Measurements from ENCODE around the gene ADGRB3.
A peak's percentile ranks its signal among the peaks of the same experiment; 100 is the strongest.

The ADGRB3 gene

GRCh38 chr6:68709091-68709490, 74.0 kb downstream of the ADGRB3 start:
- Histone ChIP-seq H3K9me3 (ENCODE audit: control insufficient read depth in 1 of 2, low read length in 2 of 2) (no peaks in the 10 kb centered on the region), H3K27ac (ENCODE audit: low read length) (no peak overlapping the region), H3K4me3 (ENCODE audit: low read depth in 1 of 2, low read length in 2 of 2) (no peak overlapping the region), H3K36me3 (ENCODE audit: control insufficient read depth in 1 of 2, insufficient read depth in 2 of 2, low read length in 2 of 2) (no peaks in the 10 kb centered on the region), H3K4me1 (ENCODE audit: control insufficient read depth in 1 of 2, insufficient read depth in 2 of 2, low read length in 2 of 2) (no peaks in the 10 kb centered on the region), H3K27me3 (ENCODE audit: low read depth, low read length) (no peaks in the 10 kb centered on the region)

- H3K27ac ChIP-seq (ENCODE audit: low read length): no peak overlapping the region
- H3K4me3 ChIP-seq (ENCODE audit: low read depth in 1 of 2, low read length in 2 of 2): no peak overlapping the region
- H3K4me1 ChIP-seq (ENCODE audit: control insufficient read depth in 1 of 2, insufficient read depth in 2 of 2, low read length in 2 of 2): no peaks in the 10 kb centered on the region
- no peaks in the 10 kb centered on the region for H3K9me3 ChIP-seq (ENCODE audit: control insufficient read depth in 1 of 2, low read length in 2 of 2)
- H3K27me3 ChIP-seq (ENCODE audit: low read depth, low read length): no peaks in the 10 kb centered on the region
- no peaks in the 10 kb centered on the region for H3K36me3 ChIP-seq (ENCODE audit: control insufficient read depth in 1 of 2, insufficient read depth in 2 of 2, low read length in 2 of 2)
These were observed 74.8 kb downstream of the ADGRB3 start for GRCh38 chr6:68709882-68710281.

GRCh38 chr6:68710496-68710895, 75.4 kb downstream of the ADGRB3 start:
- no peaks in the 10 kb centered on the region for H3K4me1 ChIP-seq (ENCODE audit: control insufficient read depth in 1 of 2, insufficient read depth in 2 of 2, low read length in 2 of 2)
- no peaks in the 10 kb centered on the region for H3K36me3 ChIP-seq (ENCODE audit: control insufficient read depth in 1 of 2, insufficient read depth in 2 of 2, low read length in 2 of 2)
- H3K27ac ChIP-seq (ENCODE audit: low read length): no peak overlapping the region
- H3K27me3 ChIP-seq (ENCODE audit: low read depth, low read length): no peaks in the 10 kb centered on the region
- H3K9me3 ChIP-seq (ENCODE audit: control insufficient read depth in 1 of 2, low read length in 2 of 2): no peaks in the 10 kb centered on the region
- no peak overlapping the region for H3K4me3 ChIP-seq (ENCODE audit: low read depth in 1 of 2, low read length in 2 of 2)

DNA sequence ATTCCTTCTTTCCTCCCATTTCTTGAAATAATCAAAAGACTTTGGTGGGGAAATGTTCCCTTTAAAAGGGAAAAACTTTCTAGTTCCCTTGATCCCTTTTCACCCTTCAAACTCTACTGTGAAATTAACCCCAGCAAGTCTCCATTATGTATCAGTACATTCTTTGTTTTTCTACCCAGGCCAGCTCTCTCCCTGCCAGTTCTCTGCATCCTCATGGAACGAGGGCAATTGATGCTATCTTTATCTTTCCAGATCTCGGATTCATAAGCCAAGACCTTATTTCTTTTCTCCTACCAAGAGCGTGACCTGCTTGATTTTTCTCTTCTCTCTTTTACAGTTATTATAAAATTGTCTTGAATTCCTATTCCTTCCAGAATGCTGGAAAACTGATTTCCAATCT, 75.8 kb downstream of the ADGRB3 start:
- Histone ChIP-seq H3K9me3 (ENCODE audit: control insufficient read depth in 1 of 2, low read length in 2 of 2) (no peaks in the 10 kb centered on the region), H3K27me3 (ENCODE audit: low read depth, low read length) (no peaks in the 10 kb centered on the region), H3K4me1 (ENCODE audit: control insufficient read depth in 1 of 2, insufficient read depth in 2 of 2, low read length in 2 of 2) (no peaks in the 10 kb centered on the region), H3K36me3 (ENCODE audit: control insufficient read depth in 1 of 2, insufficient read depth in 2 of 2, low read length in 2 of 2) (no peaks in the 10 kb centered on the region), H3K27ac (ENCODE audit: low read length) (no peak overlapping the region), H3K4me3 (ENCODE audit: low read depth in 1 of 2, low read length in 2 of 2) (no peak overlapping the region)

- Histone ChIP-seq H3K27me3 (ENCODE audit: low read depth, low read length) (no peaks in the 10 kb centered on the region), H3K4me3 (ENCODE audit: low read depth in 1 of 2, low read length in 2 of 2) (no peak overlapping the region), H3K9me3 (ENCODE audit: control insufficient read depth in 1 of 2, low read length in 2 of 2) (no peaks in the 10 kb centered on the region), H3K4me1 (ENCODE audit: control insufficient read depth in 1 of 2, insufficient read depth in 2 of 2, low read length in 2 of 2) (no peaks in the 10 kb centered on the region), H3K27ac (ENCODE audit: low read length) (no peak overlapping the region), H3K36me3 (ENCODE audit: control insufficient read depth in 1 of 2, insufficient read depth in 2 of 2, low read length in 2 of 2) (no peaks in the 10 kb centered on the region)
These were observed 76.4 kb downstream of the ADGRB3 start for GRCh38 chr6:68711386-68712000.

GRCh38 chr6:68716620-68717019, 81.5 kb downstream of the ADGRB3 start:
- Histone ChIP-seq H3K4me3 (ENCODE audit: low read depth in 1 of 2, low read length in 2 of 2) (no peak overlapping the region), H3K4me1 (ENCODE audit: control insufficient read depth in 1 of 2, insufficient read depth in 2 of 2, low read length in 2 of 2) (no peaks in the 10 kb centered on the region), H3K36me3 (ENCODE audit: control insufficient read depth in 1 of 2, insufficient read depth in 2 of 2, low read length in 2 of 2) (no peaks in the 10 kb centered on the region), H3K27me3 (ENCODE audit: low read depth, low read length) (no peaks in the 10 kb centered on the region), H3K27ac (ENCODE audit: low read length) (no peak overlapping the region), H3K9me3 (ENCODE audit: control insufficient read depth in 1 of 2, low read length in 2 of 2) (no peaks in the 10 kb centered on the region)

DNA sequence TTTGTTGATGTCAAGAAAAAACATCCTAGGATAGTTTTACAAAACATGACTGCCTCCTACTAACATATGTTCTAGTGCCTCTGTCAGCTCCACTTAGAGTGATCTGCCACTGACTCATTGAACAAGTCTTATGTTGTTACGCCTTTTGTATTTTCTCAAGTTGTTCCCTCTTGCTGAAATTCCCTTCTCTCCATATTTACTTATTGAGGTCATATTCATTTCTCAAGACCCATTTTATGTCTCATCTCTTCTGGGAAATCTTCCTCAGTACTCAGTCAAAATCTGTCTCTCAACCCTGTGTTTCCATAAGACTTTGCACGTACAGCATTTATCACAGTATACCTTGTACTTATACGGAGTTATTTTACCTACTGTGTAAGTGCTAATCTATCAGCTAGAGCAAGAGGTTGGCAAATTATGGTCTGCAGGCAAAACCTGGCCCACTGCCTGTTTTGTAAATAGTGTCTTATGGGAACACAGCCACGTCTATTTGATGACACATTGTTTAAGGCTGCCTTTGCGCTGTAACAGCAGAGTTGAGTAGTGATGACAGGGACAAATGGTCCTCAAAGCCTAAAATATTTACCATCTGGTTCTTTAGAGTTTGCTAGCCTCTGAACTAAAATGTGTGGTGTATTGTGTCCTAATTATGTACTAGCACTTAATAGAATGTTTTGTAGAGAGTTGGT, 83.4 kb downstream of the ADGRB3 start:
- no peak overlapping the region for H3K4me3 ChIP-seq (ENCODE audit: low read depth in 1 of 2, low read length in 2 of 2)
- no peaks in the 10 kb centered on the region for H3K36me3 ChIP-seq (ENCODE audit: control insufficient read depth in 1 of 2, insufficient read depth in 2 of 2, low read length in 2 of 2)
- no peaks in the 10 kb centered on the region for H3K4me1 ChIP-seq (ENCODE audit: control insufficient read depth in 1 of 2, insufficient read depth in 2 of 2, low read length in 2 of 2)
- peak overlapping the region; percentile 30 for H3K27ac ChIP-seq (ENCODE audit: low read length)
- H3K27me3 ChIP-seq (ENCODE audit: low read depth, low read length): no peaks in the 10 kb centered on the region
- H3K9me3 ChIP-seq (ENCODE audit: control insufficient read depth in 1 of 2, low read length in 2 of 2): no peaks in the 10 kb centered on the region

DNA sequence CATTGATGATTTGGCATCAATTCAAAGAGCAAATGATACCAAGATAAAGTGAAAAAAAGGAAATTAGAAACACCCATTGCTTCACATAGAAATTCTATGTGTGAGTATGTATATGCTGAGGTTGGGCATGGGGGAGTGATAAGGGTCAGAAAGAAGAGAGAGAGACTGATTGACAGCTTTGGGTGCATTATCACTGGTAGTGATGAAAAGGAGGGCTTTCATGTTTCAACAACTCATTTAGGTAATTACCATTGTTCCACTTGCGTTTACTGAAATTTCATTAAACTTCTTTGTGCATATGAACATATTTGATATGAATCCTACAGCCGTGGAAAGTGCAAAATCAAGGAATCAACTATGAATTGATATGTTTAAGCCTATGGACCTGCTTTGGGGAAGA, 84.7 kb downstream of the ADGRB3 start:
- Histone ChIP-seq H3K36me3 (ENCODE audit: control insufficient read depth in 1 of 2, insufficient read depth in 2 of 2, low read length in 2 of 2) (no peaks in the 10 kb centered on the region), H3K27ac (ENCODE audit: low read length) (no peak overlapping the region), H3K9me3 (ENCODE audit: control insufficient read depth in 1 of 2, low read length in 2 of 2) (no peaks in the 10 kb centered on the region), H3K4me1 (ENCODE audit: control insufficient read depth in 1 of 2, insufficient read depth in 2 of 2, low read length in 2 of 2) (no peaks in the 10 kb centered on the region), H3K4me3 (ENCODE audit: low read depth in 1 of 2, low read length in 2 of 2) (no peak overlapping the region), H3K27me3 (ENCODE audit: low read depth, low read length) (no peaks in the 10 kb centered on the region)

DNA sequence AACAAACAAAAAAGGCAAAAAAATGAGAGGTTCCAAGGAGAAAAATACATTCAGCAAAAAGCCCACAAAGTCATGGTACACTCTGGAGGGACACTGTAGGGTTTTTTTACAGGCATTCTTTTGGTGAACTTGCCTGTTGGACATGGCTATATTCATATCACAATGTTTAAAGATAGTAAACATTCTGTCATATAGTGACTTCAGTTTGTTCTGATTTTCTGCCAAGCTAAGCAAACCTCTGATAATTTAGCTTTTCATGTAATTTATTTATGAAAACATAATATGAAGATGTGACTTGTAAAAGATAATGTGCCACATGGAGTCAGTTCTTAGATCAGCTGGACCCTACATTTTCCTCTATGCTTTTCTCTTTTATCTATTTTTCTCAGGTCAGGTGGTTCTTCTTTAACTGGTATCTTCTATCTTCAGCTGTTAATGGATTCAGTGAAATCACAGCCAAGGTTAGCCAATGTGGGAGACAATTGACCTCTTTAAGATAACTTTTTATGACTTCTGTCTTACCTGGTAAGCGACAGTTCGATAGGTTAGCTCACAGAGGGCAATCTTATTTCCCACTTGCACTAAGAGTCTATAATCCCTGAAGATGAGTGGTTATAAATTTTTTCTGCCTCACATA, 87.9 kb downstream of the ADGRB3 start:
- no peaks in the 10 kb centered on the region for H3K36me3 ChIP-seq (ENCODE audit: control insufficient read depth in 1 of 2, insufficient read depth in 2 of 2, low read length in 2 of 2)
- H3K9me3 ChIP-seq (ENCODE audit: control insufficient read depth in 1 of 2, low read length in 2 of 2): no peaks in the 10 kb centered on the region
- H3K4me3 ChIP-seq (ENCODE audit: low read depth in 1 of 2, low read length in 2 of 2): no peak overlapping the region
- no peaks in the 10 kb centered on the region for H3K27me3 ChIP-seq (ENCODE audit: low read depth, low read length)
- H3K4me1 ChIP-seq (ENCODE audit: control insufficient read depth in 1 of 2, insufficient read depth in 2 of 2, low read length in 2 of 2): no peaks in the 10 kb centered on the region
- H3K27ac ChIP-seq (ENCODE audit: low read length): no peak overlapping the region

DNA sequence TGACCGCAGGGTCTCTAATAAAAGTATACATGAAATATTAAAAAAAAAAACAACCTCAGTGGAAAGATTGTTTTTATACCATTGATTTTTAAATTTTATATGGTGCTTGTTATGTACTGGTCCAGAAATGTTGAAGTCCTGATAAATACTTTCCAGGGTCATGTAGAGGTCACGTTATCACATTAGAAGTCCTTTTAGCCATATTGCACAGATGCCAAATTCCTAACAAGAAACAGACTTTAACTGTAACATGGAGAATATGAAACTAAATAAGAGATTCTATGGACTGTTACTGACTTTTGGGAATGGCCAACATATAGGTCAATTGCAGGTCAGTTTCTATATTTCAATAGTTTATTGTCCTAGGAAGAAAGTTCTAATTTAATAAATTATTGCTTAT, 89.0 kb downstream of the ADGRB3 start:
- no peaks in the 10 kb centered on the region for H3K27me3 ChIP-seq (ENCODE audit: low read depth, low read length)
- H3K9me3 ChIP-seq (ENCODE audit: control insufficient read depth in 1 of 2, low read length in 2 of 2): no peaks in the 10 kb centered on the region
- no peak overlapping the region for H3K4me3 ChIP-seq (ENCODE audit: low read depth in 1 of 2, low read length in 2 of 2)
- no peaks in the 10 kb centered on the region for H3K36me3 ChIP-seq (ENCODE audit: control insufficient read depth in 1 of 2, insufficient read depth in 2 of 2, low read length in 2 of 2)
- no peak overlapping the region for H3K27ac ChIP-seq (ENCODE audit: low read length)
- no peaks in the 10 kb centered on the region for H3K4me1 ChIP-seq (ENCODE audit: control insufficient read depth in 1 of 2, insufficient read depth in 2 of 2, low read length in 2 of 2)

GRCh38 chr6:68726337-68726736, 91.3 kb downstream of the ADGRB3 start:
- no peaks in the 10 kb centered on the region for H3K4me1 ChIP-seq (ENCODE audit: control insufficient read depth in 1 of 2, insufficient read depth in 2 of 2, low read length in 2 of 2)
- H3K27ac ChIP-seq (ENCODE audit: low read length): no peak overlapping the region

More at GRCh38 chr6:68726337-68726736, 91.3 kb downstream of the ADGRB3 start:
- H3K36me3 ChIP-seq (ENCODE audit: control insufficient read depth in 1 of 2, insufficient read depth in 2 of 2, low read length in 2 of 2): no peaks in the 10 kb centered on the region
- H3K27me3 ChIP-seq (ENCODE audit: low read depth, low read length): no peaks in the 10 kb centered on the region
- H3K4me3 ChIP-seq (ENCODE audit: low read depth in 1 of 2, low read length in 2 of 2): no peak overlapping the region
- H3K9me3 ChIP-seq (ENCODE audit: control insufficient read depth in 1 of 2, low read length in 2 of 2): no peaks in the 10 kb centered on the region

All from muscle layer of duodenum (tissue), 2 donors.